ENCODE measurements around the gene DDX23. TPM values are rescaled to one million over a fixed set of nuclear protein-coding genes. Genes with fewer than 3 reads are reported as not detected.

Gene DDX23
- total RNA-seq, 6 donors from 2014 or later = 64.5 to 163 (median 81.8) TPM

- peaks cover 0 to 4% (median 0%) of the 10 kb centered on the region in 4 donors for H3K27me3 ChIP-seq
- ATAC-seq (ENCODE audit: low FRiP score in 2 of 2) (peak in 1 of 2 donors; percentile 16), DNase-seq (no peak)
- peaks cover 0 to 2% (median under 1%) of the 10 kb centered on the region in 4 donors for H3K4me1 ChIP-seq
- WGBS, 2 donors = 83 to 85% methylated on average over 8 to 14 of the region's 14 CpGs
- H3K36me3 ChIP-seq = no peaks in the 10 kb centered on the region
- no peaks in the 10 kb centered on the region for H3K9me3 ChIP-seq
- TF ChIP-seq, protein P1, sequence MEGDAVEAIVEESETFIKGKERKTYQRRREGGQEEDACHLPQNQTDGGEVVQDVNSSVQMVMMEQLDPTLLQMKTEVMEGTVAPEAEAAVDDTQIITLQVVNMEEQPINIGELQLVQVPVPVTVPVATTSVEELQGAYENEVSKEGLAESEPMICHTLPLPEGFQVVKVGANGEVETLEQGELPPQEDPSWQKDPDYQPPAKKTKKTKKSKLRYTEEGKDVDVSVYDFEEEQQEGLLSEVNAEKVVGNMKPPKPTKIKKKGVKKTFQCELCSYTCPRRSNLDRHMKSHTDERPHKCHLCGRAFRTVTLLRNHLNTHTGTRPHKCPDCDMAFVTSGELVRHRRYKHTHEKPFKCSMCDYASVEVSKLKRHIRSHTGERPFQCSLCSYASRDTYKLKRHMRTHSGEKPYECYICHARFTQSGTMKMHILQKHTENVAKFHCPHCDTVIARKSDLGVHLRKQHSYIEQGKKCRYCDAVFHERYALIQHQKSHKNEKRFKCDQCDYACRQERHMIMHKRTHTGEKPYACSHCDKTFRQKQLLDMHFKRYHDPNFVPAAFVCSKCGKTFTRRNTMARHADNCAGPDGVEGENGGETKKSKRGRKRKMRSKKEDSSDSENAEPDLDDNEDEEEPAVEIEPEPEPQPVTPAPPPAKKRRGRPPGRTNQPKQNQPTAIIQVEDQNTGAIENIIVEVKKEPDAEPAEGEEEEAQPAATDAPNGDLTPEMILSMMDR (IDR thresholded peaks at IDR 0.05) = no peak
- TF ChIP-seq POLR2AphosphoS5 (IDR thresholded peaks at IDR 0.05) (no peak), POLR2A (IDR thresholded peaks at IDR 0.05) (no peak), EP300 (IDR thresholded peaks at IDR 0.05) (no peak)
- H3K4me3 ChIP-seq = no peak overlapping the region
- H3K27ac ChIP-seq = no peak overlapping the region
These were observed 51.0 kb downstream of the DDX23 start for GRCh38 chr12:48800971-48801370.

DNA sequence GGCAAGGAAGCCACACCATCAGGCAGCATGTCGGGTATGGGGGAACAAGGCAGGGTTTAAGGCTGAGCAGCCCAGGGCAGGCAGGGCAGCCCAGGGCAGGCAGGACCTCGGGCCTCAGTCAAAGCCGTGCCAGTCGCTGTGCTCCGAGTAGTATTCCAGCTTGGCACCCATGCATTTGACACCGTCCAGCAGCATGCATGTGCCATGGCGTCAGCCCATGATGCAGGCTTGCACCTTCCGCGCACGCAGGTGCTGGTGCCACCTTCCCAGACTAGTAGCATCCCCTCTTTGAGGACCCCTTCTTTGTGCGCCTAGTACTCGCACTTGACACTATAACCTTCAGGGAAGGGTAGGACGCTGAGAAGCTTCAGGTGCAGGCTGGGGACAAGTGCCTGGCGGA, 51.5 kb downstream of the DDX23 start:
- Histone ChIP-seq H3K9me3 (no peaks in the 10 kb centered on the region), H3K4me3 (no peak overlapping the region), H3K4me1 (peaks cover 3 to 7% (median 6%) of the 10 kb centered on the region in 4 donors), H3K36me3 (no peaks in the 10 kb centered on the region), H3K27me3 (peaks cover 0 to 4% (median 0%) of the 10 kb centered on the region in 4 donors), H3K27ac (no peak overlapping the region)
- WGBS, 2 donors = 50 to 90% methylated on average over 1 to 14 of the region's 14 CpGs
- DNase-seq (no peak), ATAC-seq (ENCODE audit: low FRiP score in 2 of 2) (peak in 1 of 2 donors; percentile 44)
- no peak for TF ChIP-seq POLR2AphosphoS5 (IDR thresholded peaks at IDR 0.05)
- TF ChIP-seq, protein P1 (IDR thresholded peaks at IDR 0.05) = no peak

DNA sequence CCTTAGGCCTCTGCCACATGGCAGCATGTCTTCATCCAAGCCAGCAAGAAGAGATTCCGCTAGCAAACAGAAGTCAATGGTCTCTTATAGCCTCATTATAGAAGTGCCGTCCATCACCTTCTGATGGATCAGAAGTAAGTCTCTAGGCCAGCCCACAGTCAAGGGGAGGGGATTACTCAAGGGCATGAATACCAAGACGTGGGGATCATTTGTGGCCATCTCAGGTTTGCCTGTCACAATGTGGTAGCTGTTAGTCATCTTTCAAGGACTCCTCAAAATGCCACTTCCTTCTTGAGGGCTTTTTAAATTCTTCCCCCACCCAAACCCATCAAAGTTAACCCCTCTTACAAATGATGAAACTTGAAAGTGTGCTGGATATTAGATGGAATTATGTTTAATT, 55.0 kb downstream of the DDX23 start:
- ATAC-seq (ENCODE audit: low FRiP score in 2 of 2) (no peak), DNase-seq (no peak)
- Histone ChIP-seq H3K36me3 (no peaks in the 10 kb centered on the region), H3K4me1 (peaks cover 3 to 11% (median 9%) of the 10 kb centered on the region in 4 donors), H3K4me3 (no peak overlapping the region), H3K27me3 (peaks cover 0 to 4% (median 0%) of the 10 kb centered on the region in 4 donors), H3K9me3 (no peaks in the 10 kb centered on the region), H3K27ac (no peak overlapping the region)
- TF ChIP-seq POLR2AphosphoS5 (IDR thresholded peaks at IDR 0.05) (no peak), EP300 (IDR thresholded peaks at IDR 0.05) (no peak), POLR2A (IDR thresholded peaks at IDR 0.05) (no peak)
- TF ChIP-seq, protein P1 (IDR thresholded peaks at IDR 0.05) = no peak
- 50 to 64% methylated on average over 3 of the region's 3 CpGs for WGBS, 2 donors

DNA sequence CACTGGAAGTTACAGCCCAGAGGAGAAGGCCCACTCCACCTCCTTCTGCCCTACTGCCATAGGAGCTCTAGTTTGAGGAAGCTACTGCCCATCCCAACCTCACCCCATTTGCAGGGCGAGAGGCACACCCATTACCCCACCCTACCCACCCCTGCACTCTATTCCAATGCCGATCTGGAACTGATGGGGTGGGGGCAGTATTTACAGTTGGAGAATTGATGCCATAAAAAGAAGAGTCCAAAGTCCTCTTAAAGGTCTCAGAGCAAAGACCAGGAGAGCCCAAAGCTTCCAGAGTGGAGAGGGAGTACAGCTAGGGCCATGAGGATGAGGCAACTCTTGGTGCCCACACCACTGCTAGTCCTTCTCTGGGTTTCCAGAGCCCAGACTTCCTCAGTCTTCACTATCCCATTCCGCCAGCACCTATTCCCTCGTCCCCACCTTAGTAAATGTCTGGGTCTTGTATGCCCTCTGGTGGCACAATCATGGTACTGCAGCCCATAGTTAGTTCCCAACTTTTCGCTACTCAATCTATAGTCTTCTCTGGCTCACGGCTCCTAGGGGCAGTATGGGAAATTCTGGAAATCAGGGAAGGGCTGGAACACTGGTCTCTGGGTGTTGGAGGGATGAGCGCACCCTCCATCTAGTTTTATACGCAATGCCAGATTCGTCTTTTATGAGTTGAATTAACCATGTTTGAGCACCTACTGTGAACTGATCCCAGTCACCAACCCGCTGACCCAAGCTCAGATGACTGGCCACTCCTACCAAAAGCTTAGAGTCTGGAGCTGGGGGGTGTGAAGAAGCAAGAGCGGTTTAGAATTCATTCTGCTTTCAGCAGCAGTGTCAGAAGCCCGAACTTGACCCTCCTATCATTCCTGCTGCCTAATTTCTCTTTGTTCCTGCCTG, 56.2 kb downstream of the DDX23 start:
- Histone ChIP-seq H3K4me1 (peaks cover 3 to 11% (median 9%) of the 10 kb centered on the region in 4 donors), H3K27me3 (peaks cover 0 to 4% (median 0%) of the 10 kb centered on the region in 4 donors), H3K27ac (no peak overlapping the region), H3K4me3 (no peak overlapping the region), H3K9me3 (no peaks in the 10 kb centered on the region), H3K36me3 (no peaks in the 10 kb centered on the region)
- peak in 1 of 2 donors; percentile 68 for DNase-seq
- ATAC-seq (ENCODE audit: low FRiP score in 2 of 2) = peak; percentile 91 to 95
- TF ChIP-seq, protein P1 (IDR thresholded peaks at IDR 0.05) = peak; percentile 86 to 96 (median 92)
- TF ChIP-seq EP300 (IDR thresholded peaks at IDR 0.05) = no peak
- no peak for TF ChIP-seq POLR2AphosphoS5 (IDR thresholded peaks at IDR 0.05)
- 23 to 28% methylated on average over 12 of the region's 12 CpGs for WGBS, 2 donors

Data from upper lobe of left lung (tissue), 6 donors.